HEK293T (cell line): Measurements from ENCODE around the gene LST1.

Source experiments
- ARNT ChIP-seq: fragments of 450-650 bp; IDR thresholded peaks from 2 replicates; pipeline ENCODE4 v1.6.1; 2017; ENCODE audit warnings: mild to moderate bottlenecking
- BHLHE40 ChIP-seq: fragments of 450-650 bp; IDR thresholded peaks from 2 replicates; pipeline ENCODE4 v1.6.1; 2016; ENCODE audit warnings: mild to moderate bottlenecking, moderate library complexity, borderline replicate concordance
- CTBP1 ChIP-seq: fragments of 450-650 bp; IDR thresholded peaks from 2 replicates; pipeline ENCODE4 v1.6.1; 2016; ENCODE audit warnings: borderline replicate concordance
- ELF4 ChIP-seq: fragments of 450-650 bp; IDR thresholded peaks from 2 replicates; pipeline ENCODE4 v1.6.1; 2017; ENCODE audit warnings: antibody characterized with exemption
- FOXK2 ChIP-seq: fragments of 450-650 bp; IDR thresholded peaks from 2 replicates; pipeline ENCODE4 v1.6.1; 2016; ENCODE audit warnings: mild to moderate bottlenecking
- FOXM1 ChIP-seq: fragments of 450-650 bp; IDR thresholded peaks from 2 replicates; pipeline ENCODE4 v1.6.1; 2017; ENCODE audit warnings: mild to moderate bottlenecking, borderline replicate concordance
- LEF1 ChIP-seq: fragments of 450-650 bp; IDR thresholded peaks from 2 replicates; pipeline ENCODE4 v1.6.1; 2017; ENCODE audit warnings: mild to moderate bottlenecking, borderline replicate concordance
- NFRKB ChIP-seq: fragments of 450-650 bp; IDR thresholded peaks from 2 replicates; pipeline ENCODE4 v1.6.1; 2016; ENCODE audit warnings: mild to moderate bottlenecking, moderate library complexity
- SP1 ChIP-seq: fragments of 450-650 bp; IDR thresholded peaks from 2 replicates; pipeline ENCODE4 v1.6.1; 2017
- SUZ12 ChIP-seq: fragments of 450-650 bp; IDR thresholded peaks from 2 replicates; pipeline ENCODE4 v1.6.1; 2016; ENCODE audit warnings: mild to moderate bottlenecking
- TARDBP ChIP-seq: fragments of 450-650 bp; IDR thresholded peaks from 2 replicates; pipeline ENCODE4 v1.6.1; 2016
- ZNF384 ChIP-seq: fragments of 450-650 bp; IDR thresholded peaks from 2 replicates; pipeline ENCODE4 v1.6.1; 2016
- TF ChIP-seq, protein P1 (sequence below): fragments of 450-650 bp; IDR thresholded peaks from 2 replicates; pipeline ENCODE4 v1.6.1; 2016

DNA sequence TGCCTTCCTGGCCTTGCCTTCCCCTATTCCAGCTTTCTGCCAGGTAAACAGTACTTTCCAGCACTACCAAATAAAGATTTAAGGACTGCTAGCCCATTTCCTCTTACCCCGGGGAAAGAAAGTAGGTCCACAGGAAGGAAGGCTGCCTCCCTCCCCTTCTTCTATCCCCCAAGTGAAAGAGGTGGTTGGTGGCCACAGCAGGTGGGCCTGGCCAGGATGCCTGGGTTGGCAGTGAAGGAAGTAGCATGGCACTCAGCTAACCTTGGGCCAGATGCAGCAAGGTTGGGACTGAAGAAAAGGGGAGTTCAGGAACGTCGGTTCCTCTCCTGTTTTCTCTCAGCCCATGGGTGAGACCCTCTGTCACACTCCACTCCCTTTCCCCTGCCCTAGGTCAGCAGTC is 29.8 kb upstream of the LST1 start:
- no peak for TF ChIP-seq CTBP1
- TF ChIP-seq, protein P1, sequence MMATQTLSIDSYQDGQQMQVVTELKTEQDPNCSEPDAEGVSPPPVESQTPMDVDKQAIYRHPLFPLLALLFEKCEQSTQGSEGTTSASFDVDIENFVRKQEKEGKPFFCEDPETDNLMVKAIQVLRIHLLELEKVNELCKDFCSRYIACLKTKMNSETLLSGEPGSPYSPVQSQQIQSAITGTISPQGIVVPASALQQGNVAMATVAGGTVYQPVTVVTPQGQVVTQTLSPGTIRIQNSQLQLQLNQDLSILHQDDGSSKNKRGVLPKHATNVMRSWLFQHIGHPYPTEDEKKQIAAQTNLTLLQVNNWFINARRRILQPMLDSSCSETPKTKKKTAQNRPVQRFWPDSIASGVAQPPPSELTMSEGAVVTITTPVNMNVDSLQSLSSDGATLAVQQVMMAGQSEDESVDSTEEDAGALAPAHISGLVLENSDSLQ = no peak
- TF ChIP-seq BHLHE40 = no peak
- no peak for TF ChIP-seq FOXK2
- no peak for TF ChIP-seq ZNF384
- no peak for TF ChIP-seq SUZ12
- TF ChIP-seq ELF4 = no peak
- no peak for TF ChIP-seq TARDBP
- no peak for TF ChIP-seq ARNT
- TF ChIP-seq FOXM1 = no peak
- no peak for TF ChIP-seq SP1
- TF ChIP-seq NFRKB = no peak
- no peak for TF ChIP-seq LEF1
